Adrenal gland (tissue), 5 donors: ENCODE measurements around the gene GNAO1.

Experiments used
- CTCF ChIP-seq, 6 experiments: fragments of 450-650 bp in 4 of 6; fragments of 200-600 bp in 2 of 6; sonication (generic) in 1 of 6; IDR thresholded peaks; 1 replicate in 5 of 6; 2 replicates in 1 of 6; pipeline versions ENCODE4 v1.5.1 to v1.8.0; 2016 to 2021; ENCODE audit warnings: antibody characterized with exemption in 6 of 6, mild to moderate bottlenecking in 2 of 6, moderate library complexity in 1 of 6
- POLR2A ChIP-seq, 2 donors: fragments of 450-650 bp; IDR thresholded peaks; one replicate each; pipeline ENCODE4 v1.6.1; 2017; ENCODE audit warnings: antibody characterized with exemption in 2 of 2, mild to moderate bottlenecking in 2 of 2, moderate library complexity in 1 of 2
- donor health status: DM: no; HTN: no; CAD: no.

- TF ChIP-seq CTCF (IDR thresholded peaks at IDR 0.05): no peak
- no peak for TF ChIP-seq POLR2A (IDR thresholded peaks at IDR 0.05)
Observed at GRCh38 chr16:56399047-56399446, 207.8 kb downstream of the GNAO1 start.
